Activated CD8-positive, alpha-beta memory T cell treated with anti-CD3 and anti-CD28 coated beads, Interleukin-2, amount 10 ng/mL, durations not matched to agents 7 days and 5 days (primary cell): Measurements from ENCODE around the gene MAPK13. TPM values are rescaled to one million over a fixed set of nuclear protein-coding genes. Genes with fewer than 3 reads are reported as not detected.

Experiments used
- ATAC-seq: fragments of 150-1000 bp; cut with Tn5 transposase; one replicate; pipeline ENCODE4 v1.10.0; 2021; ENCODE audit warnings: moderate library complexity
- CTCF ChIA-PET: fragments of 350-600 bp; sonication (Branson Sonifier 250); formaldehyde crosslinking; loops from one replicate; lab custom pipeline; 2021; ENCODE audit warnings: antibody characterized with exemption; lab: Charles Lee
- DNase-seq: peaks from one replicate; pipeline ENCODE4 v3.0.0-alpha.2; 2020
- H3K27ac Mint-ChIP-seq: one replicate; pipeline ENCODE4 v1.8.0; 2021; ENCODE audit warnings: mild to moderate bottlenecking, mixed read lengths
- H3K27me3 Mint-ChIP-seq: one replicate; pipeline ENCODE4 v1.8.0; 2021; ENCODE audit warnings: mixed read lengths
- H3K36me3 Mint-ChIP-seq: one replicate; pipeline ENCODE4 v1.8.0; 2021; ENCODE audit warnings: mild to moderate bottlenecking, mixed read lengths
- H3K4me1 Mint-ChIP-seq: one replicate; pipeline ENCODE4 v1.8.0; 2021; ENCODE audit warnings: mixed read lengths
- H3K4me3 Mint-ChIP-seq: one replicate; pipeline ENCODE4 v1.8.0; 2021; ENCODE audit warnings: mild to moderate bottlenecking, moderate library complexity, mixed read lengths
- H3K9me3 Mint-ChIP-seq: one replicate; pipeline ENCODE4 v1.8.0; 2022; ENCODE audit warnings: low read depth, mixed read lengths
- total RNA-seq, 2 experiments: library from RNA; stranded (reverse); gene quantifications; one replicate each; pipeline ENCODE4 v1.2.3, GENCODE V29; 2021

The MAPK13 gene
- total RNA-seq, 2 experiments from 2014 or later, result 33.9 to 35.6 TPM

- DNase-seq (no peak), ATAC-seq (no peak)
- no peaks in the 10 kb centered on the region for H3K27me3 Mint-ChIP-seq
- no peaks in the 10 kb centered on the region for H3K9me3 Mint-ChIP-seq
- peaks cover 29% of the 10 kb centered on the region for H3K4me1 Mint-ChIP-seq
- H3K27ac Mint-ChIP-seq, result peak overlapping the region; percentile 9
- H3K36me3 Mint-ChIP-seq, result peaks cover 13% of the 10 kb centered on the region
- CTCF ChIA-PET, result interaction anchor here (1.1 to 2.9 kb wide), 3 partner anchors 9 to 61 kb away, joined by 3 to 19 read pairs (median 5); no protein-coding TSS in a partner anchor
- no peak overlapping the region for H3K4me3 Mint-ChIP-seq
Observed at GRCh38 chr6:36133148-36133547, 2.8 kb downstream of the MAPK13 start.

GRCh38 chr6:36133912-36134311, 3.6 kb downstream of the MAPK13 start:
- no peaks in the 10 kb centered on the region for H3K27me3 Mint-ChIP-seq
- no peak for DNase-seq
- no peak overlapping the region for H3K27ac Mint-ChIP-seq
- peaks cover 15% of the 10 kb centered on the region for H3K36me3 Mint-ChIP-seq
- CTCF ChIA-PET, result interaction anchor here (0.6 to 1.2 kb wide), 2 partner anchors 52 to 61 kb away, joined by 3 read pairs; no protein-coding TSS in a partner anchor
- no peak overlapping the region for H3K4me3 Mint-ChIP-seq
- H3K4me1 Mint-ChIP-seq, result peaks cover 27% of the 10 kb centered on the region
- no peak for ATAC-seq
- H3K9me3 Mint-ChIP-seq, result no peaks in the 10 kb centered on the region

GRCh38 chr6:36135053-36135731, 4.9 kb downstream of the MAPK13 start:
- Mint-ChIP-seq H3K9me3 (no peaks in the 10 kb centered on the region), H3K4me1 (peaks cover 29% of the 10 kb centered on the region), H3K27me3 (no peaks in the 10 kb centered on the region), H3K4me3 (no peak overlapping the region), H3K27ac (no peak overlapping the region), H3K36me3 (peaks cover 25% of the 10 kb centered on the region)
- DNase-seq (no peak), ATAC-seq (no peak)
- CTCF ChIA-PET, result no interaction called here

GRCh38 chr6:36136034-36136433, 5.7 kb downstream of the MAPK13 start:
- Mint-ChIP-seq H3K27me3 (no peaks in the 10 kb centered on the region), H3K4me1 (peaks cover 35% of the 10 kb centered on the region), H3K9me3 (no peaks in the 10 kb centered on the region), H3K27ac (no peak overlapping the region), H3K36me3 (peaks cover 26% of the 10 kb centered on the region), H3K4me3 (no peak overlapping the region)
- CTCF ChIA-PET, result no interaction called here
- ATAC-seq (no peak), DNase-seq (no peak)

GRCh38 chr6:36136551-36136950, 6.2 kb downstream of the MAPK13 start:
- H3K36me3 Mint-ChIP-seq, result peaks cover 27% of the 10 kb centered on the region
- CTCF ChIA-PET, result no interaction called here

GRCh38 chr6:36138667-36139066, 8.4 kb downstream of the MAPK13 start:
- H3K9me3 Mint-ChIP-seq, result no peaks in the 10 kb centered on the region
- CTCF ChIA-PET, result interaction anchor here (0.7 to 1.5 kb wide), 5 partner anchors 11 to 219 kb away, joined by 3 to 5 read pairs (median 3); no protein-coding TSS in a partner anchor
- no peak for DNase-seq
- H3K4me3 Mint-ChIP-seq, result no peak overlapping the region
- peaks cover 22% of the 10 kb centered on the region for H3K36me3 Mint-ChIP-seq
- no peak for ATAC-seq
- no peaks in the 10 kb centered on the region for H3K27me3 Mint-ChIP-seq
- H3K4me1 Mint-ChIP-seq, result peaks cover 26% of the 10 kb centered on the region
- no peak overlapping the region for H3K27ac Mint-ChIP-seq

More at GRCh38 chr6:36136551-36136950, 6.2 kb downstream of the MAPK13 start:
- Mint-ChIP-seq H3K4me1 (peaks cover 37% of the 10 kb centered on the region), H3K27ac (no peak overlapping the region), H3K27me3 (no peaks in the 10 kb centered on the region), H3K4me3 (no peak overlapping the region), H3K9me3 (no peaks in the 10 kb centered on the region)
- no peak for ATAC-seq
- no peak for DNase-seq

- Mint-ChIP-seq H3K9me3 (no peaks in the 10 kb centered on the region), H3K27ac (peak overlapping the region; percentile 39), H3K4me1 (peaks cover 26% of the 10 kb centered on the region), H3K4me3 (no peak overlapping the region), H3K27me3 (no peaks in the 10 kb centered on the region), H3K36me3 (peaks cover 19% of the 10 kb centered on the region)
- DNase-seq (no peak), ATAC-seq (peak; percentile 35)
- CTCF ChIA-PET, result interaction anchor here (0.7 to 5.7 kb wide), 7 partner anchors 7 to 218 kb away, joined by 3 to 19 read pairs (median 4); no protein-coding TSS in a partner anchor
Observed at GRCh38 chr6:36139431-36139830, 9.1 kb downstream of the MAPK13 start.

GRCh38 chr6:36139991-36140710, 9.8 kb downstream of the MAPK13 start:
- H3K27ac Mint-ChIP-seq, result peak overlapping the region; percentile 39
- CTCF ChIA-PET, result interaction anchor here (1.0 to 5.7 kb wide), 5 partner anchors 8 to 218 kb away, joined by 3 to 19 read pairs (median 4); no protein-coding TSS in a partner anchor
- peaks cover 19% of the 10 kb centered on the region for H3K36me3 Mint-ChIP-seq
- DNase-seq (no peak), ATAC-seq (no peak)
- no peaks in the 10 kb centered on the region for H3K27me3 Mint-ChIP-seq
- no peak overlapping the region for H3K4me3 Mint-ChIP-seq
- no peaks in the 10 kb centered on the region for H3K9me3 Mint-ChIP-seq
- H3K4me1 Mint-ChIP-seq, result peaks cover 26% of the 10 kb centered on the region

GRCh38 chr6:36141091-36141490, 10.8 kb downstream of the MAPK13 start:
- peak overlapping the region; percentile 24 for H3K27ac Mint-ChIP-seq
- H3K4me1 Mint-ChIP-seq, result peaks cover 26% of the 10 kb centered on the region
- CTCF ChIA-PET, result interaction anchor here (1.1 to 5.7 kb wide), 2 partner anchors 9 to 46 kb away, joined by 3 to 19 read pairs; no protein-coding TSS in a partner anchor
- ATAC-seq (no peak), DNase-seq (no peak)
- no peak overlapping the region for H3K4me3 Mint-ChIP-seq
- no peaks in the 10 kb centered on the region for H3K27me3 Mint-ChIP-seq
- no peaks in the 10 kb centered on the region for H3K9me3 Mint-ChIP-seq
- peaks cover 19% of the 10 kb centered on the region for H3K36me3 Mint-ChIP-seq

GRCh38 chr6:36141961-36142360, 11.6 kb downstream of the MAPK13 start:
- DNase-seq (no peak), ATAC-seq (no peak)
- Mint-ChIP-seq H3K27me3 (no peaks in the 10 kb centered on the region), H3K9me3 (no peaks in the 10 kb centered on the region), H3K4me3 (no peak overlapping the region), H3K36me3 (peaks cover 15% of the 10 kb centered on the region), H3K27ac (no peak overlapping the region), H3K4me1 (peaks cover 29% of the 10 kb centered on the region)
- CTCF ChIA-PET, result interaction anchor here (5.7 kb wide), 1 partner anchor 10 kb away, joined by 19 read pairs; no protein-coding TSS in a partner anchor

- Mint-ChIP-seq H3K9me3 (no peaks in the 10 kb centered on the region), H3K4me3 (no peak overlapping the region), H3K4me1 (peaks cover 36% of the 10 kb centered on the region), H3K27me3 (no peaks in the 10 kb centered on the region), H3K36me3 (peaks cover 16% of the 10 kb centered on the region), H3K27ac (no peak overlapping the region)
- DNase-seq (no peak), ATAC-seq (no peak)
- CTCF ChIA-PET, result interaction anchor here (2.7 to 5.7 kb wide), 2 partner anchors 11 to 159 kb away, joined by 8 to 19 read pairs; no protein-coding TSS in a partner anchor
Observed at GRCh38 chr6:36142971-36143838, 12.9 kb downstream of the MAPK13 start.

GRCh38 chr6:36145495-36145894, 15.2 kb downstream of the MAPK13 start:
- Mint-ChIP-seq H3K36me3 (peaks cover 12% of the 10 kb centered on the region), H3K27ac (no peak overlapping the region), H3K27me3 (no peaks in the 10 kb centered on the region), H3K4me3 (no peak overlapping the region), H3K9me3 (peaks cover 6% of the 10 kb centered on the region), H3K4me1 (peaks cover 35% of the 10 kb centered on the region)
- ATAC-seq, result no peak
- no peak for DNase-seq
- CTCF ChIA-PET, result interaction anchor here (1.2 to 2.7 kb wide), 2 partner anchors 24 to 157 kb away, joined by 3 to 8 read pairs; no protein-coding TSS in a partner anchor
